Medulla oblongata (tissue), 1 donor: ENCODE measurements around the gene LRP4.

ENCODE experiments used
- DNase-seq: peaks from one replicate; pipeline ENCODE4 v3.0.0-alpha.2; 2015; ENCODE audit errors: extremely low spot score

The LRP4 gene

DNA sequence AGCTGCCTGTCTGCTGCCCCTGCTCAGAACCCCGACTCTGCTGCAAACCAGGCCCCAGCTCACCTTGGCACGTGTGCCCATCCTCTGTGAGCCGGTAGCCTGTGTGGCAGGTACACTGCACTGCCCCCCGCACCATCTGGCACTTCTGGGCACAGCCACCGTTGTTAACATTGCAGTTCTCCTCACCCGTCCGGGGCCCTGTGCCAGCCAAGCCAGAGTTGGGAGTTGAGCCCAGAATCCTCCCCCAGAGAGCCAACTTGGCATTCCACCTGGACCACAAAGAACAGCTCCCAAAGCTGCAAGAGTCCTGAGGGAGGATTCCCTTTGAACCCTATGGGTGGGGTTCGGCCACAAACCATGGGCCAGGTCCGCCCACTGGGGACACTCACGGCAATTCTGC, 22.5 kb downstream of the LRP4 start:
- peak; percentile 74 for DNase-seq

DNA sequence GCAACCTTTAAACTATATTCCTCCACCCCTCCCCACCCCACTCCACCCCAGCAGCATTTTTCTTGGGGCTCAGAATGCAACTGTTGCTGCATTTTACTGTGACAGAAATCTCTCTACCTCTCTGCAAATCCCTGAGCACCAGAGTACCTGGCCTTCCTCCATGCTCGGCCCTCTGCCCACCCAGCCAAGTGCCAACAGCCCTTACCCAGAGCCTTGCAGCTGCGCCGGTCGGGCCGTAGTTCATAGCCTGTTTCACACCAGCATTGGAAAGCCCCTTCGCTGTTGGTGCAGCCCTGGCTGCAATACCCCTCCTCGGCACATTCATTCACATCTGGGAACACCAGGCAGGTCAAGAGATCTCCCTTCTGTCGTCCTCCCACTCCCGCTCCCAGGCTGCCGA, 23.4 kb downstream of the LRP4 start:
- no peak for DNase-seq

DNA sequence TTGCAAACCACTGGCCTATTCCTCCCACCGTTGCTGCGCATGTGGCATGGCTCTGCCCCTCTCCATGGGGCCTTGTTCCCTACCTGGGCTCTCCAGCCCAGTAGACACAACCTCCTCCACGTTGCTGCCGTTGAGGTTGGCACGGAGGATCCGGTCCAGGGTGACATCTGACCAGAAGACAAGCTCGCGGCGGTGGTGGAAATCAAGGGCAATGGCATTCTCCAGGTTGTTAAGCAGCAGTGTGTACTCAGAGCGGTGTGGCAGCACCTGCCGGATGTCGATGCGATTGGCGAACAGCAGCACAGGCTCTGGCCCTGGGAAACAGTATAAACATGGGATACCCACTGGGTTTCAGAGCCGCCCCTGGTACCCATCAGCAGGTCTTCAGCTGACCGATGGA, 23.8 kb downstream of the LRP4 start:
- no peak for DNase-seq

DNA sequence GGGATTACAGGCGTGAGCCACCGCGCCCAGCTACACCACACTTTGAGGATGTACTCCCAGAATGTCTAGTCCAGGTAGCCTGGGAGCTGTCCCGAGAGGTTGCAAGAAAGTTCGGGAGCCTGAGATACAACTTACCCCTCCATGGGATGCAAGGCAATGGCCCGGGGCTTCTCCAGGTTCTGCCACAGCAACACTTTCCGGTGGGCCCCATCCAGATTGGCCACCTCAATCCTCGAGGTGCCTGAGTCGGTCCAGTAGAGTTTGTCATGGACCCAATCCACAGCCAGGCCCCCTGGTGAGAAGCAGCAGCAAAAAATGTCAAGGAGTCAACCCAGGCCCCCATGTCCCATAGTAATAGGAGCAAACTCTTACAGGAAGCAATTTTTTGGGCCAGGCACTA, 25.5 kb downstream of the LRP4 start:
- no peak for DNase-seq

DNA sequence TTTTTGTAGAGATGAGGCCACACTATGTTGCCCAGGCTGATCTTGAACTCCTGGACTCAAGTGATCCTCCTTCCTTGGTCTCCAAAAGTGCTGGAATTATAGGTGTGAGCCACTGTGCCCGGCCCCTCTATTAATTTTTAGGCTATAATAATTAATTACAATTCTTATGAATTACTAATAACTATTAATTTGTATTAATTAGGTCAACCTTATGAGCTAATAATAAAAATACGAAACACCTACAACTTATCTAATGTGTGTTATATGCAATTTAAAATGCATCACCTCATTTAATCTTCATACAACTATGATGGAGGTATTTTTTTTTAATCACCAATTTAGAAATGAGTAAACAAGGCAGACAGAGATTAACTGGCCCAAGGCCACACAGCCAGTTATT, 26.2 kb downstream of the LRP4 start:
- DNase-seq: no peak

DNA sequence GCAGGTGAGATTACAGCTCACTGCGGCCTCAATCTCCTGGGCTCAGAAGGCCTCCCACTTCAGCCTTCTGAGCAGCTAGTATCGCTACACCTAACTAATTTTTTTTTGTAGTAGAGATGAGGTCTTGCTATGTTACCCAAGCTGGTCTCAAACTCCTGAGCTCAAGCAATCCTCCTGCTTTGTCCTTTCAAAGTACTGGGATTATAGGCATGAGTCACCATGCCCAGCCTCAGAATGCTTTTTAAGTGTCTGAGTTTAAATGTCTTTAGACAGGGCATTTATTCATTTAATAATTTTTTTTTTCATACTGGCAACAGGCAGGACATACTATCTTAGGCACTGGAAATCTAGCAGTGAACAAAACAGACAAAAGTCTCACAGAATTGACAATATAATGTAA, 27.7 kb downstream of the LRP4 start:
- DNase-seq: no peak

DNA sequence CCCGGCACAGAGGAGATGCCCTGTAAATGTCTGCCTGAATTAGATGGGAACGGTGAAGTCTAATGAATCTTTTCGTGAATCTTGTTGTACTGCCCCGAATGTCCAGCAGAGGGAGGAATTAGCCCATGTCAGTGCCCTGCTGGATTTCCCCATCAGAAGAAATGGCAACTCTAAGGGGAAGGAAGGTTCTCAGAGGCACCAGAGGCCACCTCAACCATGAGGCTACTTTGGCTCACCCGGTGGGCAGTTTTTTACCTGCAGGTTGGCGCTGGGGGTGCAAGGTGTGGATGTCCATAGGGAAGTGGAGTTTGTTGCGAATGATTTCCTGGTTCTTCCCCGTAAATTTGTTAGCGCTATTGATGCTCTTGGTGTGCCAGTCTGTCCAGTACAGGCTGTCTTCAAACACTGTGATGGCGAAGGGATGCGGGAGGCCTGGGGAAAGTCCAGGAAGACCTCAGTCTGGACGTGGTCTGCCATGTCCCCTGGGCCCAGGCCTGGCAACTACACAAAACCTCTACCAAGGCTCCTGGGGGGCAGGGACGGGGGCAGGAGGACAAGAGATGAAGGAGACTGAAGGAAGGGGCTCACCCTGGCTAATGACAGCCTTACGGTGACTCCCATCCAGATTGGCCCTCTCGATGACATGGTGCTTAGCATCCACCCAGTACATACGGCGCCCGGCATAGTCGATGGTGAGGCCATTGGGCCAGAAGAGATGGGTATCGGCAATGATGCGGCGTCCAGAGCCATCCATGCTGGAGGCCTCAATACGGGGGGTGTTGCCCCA, 28.5 kb downstream of the LRP4 start:
- DNase-seq: peak; percentile 89

DNA sequence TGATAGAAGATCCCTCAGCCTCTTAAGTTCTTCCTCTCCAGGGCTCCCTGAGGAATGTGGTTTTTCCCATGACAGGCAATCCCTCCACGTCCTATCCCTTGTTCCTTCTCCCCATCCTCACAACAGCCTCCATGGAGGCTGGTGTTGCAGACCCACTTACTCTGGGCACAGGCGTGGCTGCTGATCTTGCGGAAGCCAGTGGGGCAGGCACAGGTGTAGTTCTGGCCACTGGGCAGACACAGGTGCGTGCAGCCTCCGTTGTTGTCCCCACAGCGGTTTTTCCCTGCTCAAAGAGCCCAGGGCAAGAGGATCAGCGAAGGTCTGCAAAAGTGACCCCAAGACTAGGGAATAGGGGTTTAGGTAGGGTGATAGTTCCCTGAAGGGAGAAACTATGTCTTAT, 29.1 kb downstream of the LRP4 start:
- no peak for DNase-seq

DNA sequence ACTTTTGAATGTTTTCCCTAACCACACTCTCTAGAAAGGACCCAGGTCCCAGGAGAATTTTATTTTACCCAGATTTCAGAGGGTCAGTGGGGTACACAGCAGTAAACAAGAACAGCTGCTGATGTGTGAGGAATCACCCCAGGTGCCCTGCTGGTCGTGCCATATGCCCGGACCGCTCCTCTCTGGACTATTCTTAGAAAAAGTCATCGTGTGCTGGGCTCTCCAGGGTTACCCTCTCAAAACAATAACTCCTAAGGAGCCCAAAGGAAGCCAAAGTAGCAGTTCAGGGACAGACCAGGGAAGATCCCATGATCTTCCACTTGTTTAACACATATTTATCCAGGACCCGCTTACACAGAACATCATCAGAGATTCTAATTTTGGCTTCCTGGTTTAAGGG, 29.7 kb downstream of the LRP4 start:
- no peak for DNase-seq

DNA sequence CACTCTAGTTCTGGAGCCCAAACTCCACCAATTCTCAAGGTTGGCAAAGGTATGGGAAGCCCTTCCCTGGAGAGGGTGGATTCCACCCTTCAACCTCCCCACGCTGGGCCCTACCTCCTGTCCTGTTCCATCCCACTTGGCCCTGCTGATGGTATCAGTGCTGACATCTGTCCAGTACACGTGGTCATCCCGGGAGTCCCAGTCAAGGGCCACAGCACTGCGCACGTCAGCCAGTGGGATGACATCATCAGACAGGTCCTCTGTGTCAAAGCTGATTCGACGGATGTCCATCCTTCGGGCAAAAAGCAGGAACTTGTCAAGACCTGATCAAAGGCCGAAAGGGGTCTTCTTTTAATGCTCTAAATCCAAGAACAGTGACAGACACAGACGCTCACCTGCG, 32.1 kb downstream of the LRP4 start:
- DNase-seq: no peak

DNA sequence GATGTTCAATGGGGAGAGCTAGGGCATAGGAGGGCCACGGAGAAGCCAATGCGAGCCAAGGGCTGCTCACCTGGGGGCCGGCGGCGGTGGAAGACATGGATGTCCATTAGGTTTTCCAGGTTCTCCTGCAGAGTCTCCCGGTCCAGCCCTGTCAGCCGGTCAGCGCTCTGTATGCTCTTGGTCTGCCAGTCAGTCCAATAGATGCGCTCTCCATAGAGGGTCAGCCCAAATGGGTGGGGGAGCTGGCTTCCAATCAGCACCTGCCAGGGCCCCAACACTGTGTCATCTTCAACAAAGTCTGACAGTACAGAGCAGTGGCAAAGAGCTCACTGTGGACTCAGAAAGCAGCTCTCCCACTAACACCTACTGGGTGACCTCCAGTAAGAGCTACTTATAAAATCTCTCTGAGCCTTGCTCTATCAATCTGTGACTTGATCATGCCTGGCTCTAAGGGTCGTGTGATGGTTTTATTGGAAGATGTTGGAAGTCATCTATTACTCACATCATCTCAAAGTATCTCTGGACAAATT, 39.2 kb downstream of the LRP4 start:
- DNase-seq: no peak

DNA sequence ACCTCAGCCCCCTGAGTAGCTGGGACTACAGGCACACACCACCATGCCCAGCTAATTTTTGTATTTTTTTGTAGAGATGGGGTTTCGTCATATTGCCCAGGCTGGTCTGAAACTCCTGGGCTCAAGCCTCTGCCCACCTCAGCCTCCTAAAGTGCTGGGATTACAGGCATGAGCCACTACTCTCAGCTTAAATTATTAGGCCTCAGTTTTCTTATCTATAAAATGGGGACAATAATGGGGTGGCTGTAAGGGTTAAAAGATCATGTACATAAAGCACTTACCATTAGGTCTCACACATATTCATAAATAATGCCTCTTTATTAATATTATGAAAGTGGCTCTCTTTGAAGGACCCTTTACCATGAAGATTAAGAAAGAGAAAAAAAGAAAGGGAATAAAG, 40.8 kb downstream of the LRP4 start:
- DNase-seq: no peak

DNA sequence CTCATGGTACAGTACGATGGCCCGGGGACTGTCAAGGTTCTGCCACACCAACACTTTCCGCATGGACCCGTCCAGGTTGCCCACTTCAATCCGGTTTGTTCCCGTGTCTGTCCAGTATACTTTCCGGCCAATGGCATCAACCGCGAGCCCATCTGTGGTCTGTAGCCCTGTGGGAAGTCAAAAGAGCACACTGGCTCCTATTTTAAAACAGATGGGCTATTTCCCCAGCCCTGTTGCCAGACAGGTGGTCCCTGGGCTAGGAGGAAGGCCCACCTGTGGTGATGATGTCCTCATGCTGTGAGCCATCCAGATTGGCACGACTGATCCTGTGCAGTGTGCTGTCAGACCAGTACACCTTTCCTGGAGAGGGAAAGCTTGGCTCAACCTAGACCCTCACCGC, 41.9 kb downstream of the LRP4 start:
- no peak for DNase-seq

DNA sequence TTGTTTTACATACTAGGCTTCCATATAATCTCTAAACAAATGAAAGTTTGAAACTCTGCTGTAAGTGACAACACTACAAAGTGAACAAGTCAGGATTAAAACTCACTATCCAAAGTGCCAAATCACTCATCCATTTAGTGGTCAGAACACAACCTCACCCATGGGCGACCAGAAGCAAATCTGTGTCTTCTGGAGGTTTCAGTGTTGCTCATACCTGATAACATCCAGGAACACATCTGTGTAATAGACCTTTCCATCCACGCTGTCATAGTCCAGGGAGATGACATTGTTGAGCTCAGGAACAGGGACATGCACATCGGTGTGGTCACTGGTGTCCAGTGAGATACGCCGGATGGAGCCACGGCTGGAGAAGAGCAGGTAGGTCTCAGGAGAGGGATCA, 43.8 kb downstream of the LRP4 start:
- no peak for DNase-seq

DNA sequence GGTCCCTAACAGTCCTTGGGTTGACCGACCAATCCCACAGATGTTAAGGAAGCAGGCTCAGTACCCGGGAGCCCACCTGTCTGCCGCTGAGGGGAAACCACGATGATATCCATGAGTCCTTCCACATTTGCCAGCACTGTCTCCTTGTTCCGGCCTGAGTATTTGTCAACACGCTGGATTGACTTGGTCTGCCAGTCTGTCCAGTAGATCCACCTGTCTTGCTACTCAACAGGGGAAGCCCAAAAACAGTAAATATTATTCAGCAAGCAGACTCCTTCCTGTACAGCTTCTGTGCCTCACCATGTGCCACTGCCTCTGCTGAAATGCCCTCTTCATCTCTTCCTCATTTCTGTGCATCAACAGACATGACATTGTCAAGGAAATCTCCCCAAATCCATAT, 49.4 kb downstream of the LRP4 start:
- no peak for DNase-seq

DNA sequence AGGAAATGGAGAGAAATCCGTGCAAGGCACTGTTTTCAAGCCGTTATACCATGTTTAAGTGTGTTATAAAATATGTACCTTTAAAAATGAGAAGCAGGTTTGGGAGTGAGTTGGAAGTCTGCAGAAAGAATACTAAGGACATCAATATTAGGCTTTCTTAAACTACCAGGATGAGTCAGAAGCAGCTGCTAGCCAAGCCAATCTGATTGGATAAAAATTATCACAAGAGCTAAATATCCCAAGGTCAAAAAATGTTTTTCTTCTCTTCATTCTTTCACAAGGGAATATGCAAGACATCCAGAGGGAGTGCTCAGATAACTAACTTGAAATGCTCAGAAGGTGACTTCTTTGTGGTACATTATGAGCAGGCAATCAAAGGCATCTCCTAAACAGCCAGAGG, 53.0 kb downstream of the LRP4 start:
- no peak for DNase-seq

DNA sequence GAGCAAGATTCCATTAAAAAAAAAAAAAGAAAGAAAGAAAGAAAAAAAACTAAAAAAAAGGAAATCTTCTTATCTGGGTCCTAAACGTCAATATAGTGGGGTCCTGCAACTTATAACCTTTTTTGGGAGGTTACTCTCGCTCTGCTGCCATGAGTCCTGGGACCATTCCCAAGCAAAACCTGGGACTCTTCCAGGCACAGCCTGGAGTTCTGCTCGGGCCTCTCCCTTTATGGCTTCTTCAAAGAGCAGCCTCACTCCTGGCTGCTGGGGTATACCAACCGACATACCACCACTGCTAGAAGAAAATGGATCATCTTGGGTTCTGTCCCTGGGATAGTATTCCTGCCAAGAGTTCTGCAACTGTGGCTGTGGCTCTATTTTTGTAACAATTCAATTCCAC, 58.1 kb downstream of the LRP4 start:
- DNase-seq: no peak

DNA sequence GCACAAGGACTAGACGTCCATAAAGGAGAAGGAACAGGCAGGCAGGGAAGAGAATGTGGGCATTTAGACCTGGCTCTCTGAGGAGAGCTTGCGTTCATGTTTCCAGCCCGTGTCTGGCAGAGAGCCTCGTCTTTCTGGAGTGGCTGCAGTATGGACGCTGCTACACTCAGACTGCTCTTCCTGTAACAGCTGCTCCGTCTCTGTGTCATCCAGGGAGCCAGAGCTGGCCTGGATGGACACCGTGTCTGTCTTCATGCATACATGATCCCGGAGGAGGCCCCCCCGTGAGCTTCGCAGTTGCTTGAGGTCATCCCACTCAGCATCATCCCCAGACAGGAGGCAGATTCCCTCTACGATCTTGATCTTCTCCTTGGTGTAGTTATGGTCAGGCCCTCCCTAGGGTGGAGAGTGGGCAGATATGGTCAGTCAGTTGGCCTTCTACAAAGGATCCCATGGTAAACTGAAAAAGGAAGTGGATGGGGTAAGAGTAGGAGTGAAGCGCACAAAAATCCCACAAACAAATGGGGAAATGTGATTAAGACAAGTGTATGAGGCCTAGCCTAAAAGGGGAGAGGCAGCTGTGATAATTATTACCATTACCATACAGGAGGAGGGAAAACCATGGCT, 59.3 kb downstream of the LRP4 start:
- peak; percentile 24 for DNase-seq

DNA sequence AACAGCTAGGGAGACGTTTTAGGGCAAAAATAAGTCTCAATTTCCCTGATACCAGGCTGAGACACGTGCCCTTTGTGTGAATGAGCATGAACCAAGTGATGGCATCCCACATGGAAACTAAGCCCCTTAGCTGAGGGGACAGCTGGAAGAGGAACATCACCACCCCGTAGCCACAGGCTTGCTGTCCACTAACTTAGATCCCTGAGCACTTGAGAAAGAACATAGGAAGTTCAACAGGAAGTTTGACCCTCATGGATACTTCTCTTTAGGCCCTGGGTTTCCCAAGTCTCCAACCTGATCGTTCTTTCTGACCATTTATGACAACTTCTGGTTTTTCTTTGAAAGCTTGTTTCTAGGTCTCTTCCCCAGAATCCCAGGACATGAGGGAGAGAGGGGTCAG, 60.7 kb downstream of the LRP4 start:
- peak; percentile 11 for DNase-seq

DNA sequence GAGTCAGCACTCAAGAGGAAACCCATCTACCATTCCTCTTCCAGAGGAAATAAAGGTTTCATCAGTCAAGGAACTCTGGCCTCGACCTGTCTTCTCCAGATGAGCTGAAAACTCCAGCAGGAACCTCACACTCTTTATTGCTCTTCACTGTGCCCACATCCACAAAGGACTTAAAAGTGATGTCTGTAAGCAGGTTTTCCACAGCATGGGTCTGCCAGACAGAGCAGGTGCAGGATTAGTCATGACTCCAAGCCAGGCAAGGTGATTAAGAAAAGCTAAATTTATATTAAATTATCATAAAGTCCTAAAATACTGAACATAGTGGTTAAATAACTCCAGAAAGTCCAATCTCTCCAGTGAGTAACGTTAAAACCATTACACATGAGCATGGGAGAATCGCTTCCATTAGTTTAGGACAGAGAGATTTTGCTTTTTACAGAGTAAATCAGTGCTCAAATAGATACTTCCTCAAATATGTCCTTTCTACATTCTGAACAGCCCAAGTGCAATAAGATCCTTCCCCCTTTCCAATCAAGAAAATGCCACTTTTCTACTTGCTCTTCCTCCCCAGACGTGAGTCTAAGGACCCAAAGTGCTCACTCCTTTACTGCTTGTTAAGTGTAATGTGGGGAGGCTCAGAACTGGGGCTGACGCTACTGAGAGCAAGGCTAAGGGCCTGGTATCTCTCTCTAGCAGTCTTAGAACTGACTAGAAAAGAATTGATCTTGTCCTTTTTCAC, 61.6 kb downstream of the LRP4 start:
- peak; percentile 52 for DNase-seq

DNA sequence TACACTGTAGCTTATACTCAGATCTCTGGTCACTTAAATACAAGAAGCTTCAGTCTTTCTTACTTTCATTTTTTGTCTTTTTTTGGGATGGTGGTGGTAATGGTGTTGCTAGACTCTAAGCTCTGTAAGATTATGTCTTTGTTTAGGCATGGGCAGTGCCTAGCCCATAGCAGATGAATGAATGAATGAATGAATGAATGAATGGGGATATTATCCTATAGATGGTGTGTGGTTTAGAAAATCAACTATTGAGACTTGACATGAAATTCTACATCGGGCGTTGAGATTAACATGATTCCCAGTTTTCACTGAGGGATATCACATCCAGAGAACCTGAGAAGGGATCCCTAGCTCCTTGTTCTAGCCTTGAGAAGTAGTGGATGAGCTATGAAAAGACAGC, 62.5 kb downstream of the LRP4 start:
- no peak for DNase-seq

DNA sequence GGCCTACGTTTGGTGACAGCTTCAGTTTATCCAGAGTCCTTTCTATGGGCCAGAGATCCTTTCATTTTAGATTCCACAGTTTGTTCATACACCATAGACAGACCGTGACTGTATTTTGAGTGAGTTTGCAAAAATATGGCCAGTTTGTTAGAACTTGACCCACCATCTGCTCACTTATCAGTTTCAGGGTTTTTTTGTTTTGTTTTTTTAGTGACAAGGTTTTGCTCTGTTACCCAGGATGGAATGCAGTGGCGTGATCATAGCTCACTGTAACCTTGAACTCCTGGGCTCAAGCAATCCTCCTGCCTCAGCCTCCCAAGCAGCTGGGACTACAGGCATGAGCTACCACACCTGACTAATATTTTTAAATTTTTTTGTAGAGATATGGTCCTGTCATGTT, 63.2 kb downstream of the LRP4 start:
- DNase-seq: no peak

DNA sequence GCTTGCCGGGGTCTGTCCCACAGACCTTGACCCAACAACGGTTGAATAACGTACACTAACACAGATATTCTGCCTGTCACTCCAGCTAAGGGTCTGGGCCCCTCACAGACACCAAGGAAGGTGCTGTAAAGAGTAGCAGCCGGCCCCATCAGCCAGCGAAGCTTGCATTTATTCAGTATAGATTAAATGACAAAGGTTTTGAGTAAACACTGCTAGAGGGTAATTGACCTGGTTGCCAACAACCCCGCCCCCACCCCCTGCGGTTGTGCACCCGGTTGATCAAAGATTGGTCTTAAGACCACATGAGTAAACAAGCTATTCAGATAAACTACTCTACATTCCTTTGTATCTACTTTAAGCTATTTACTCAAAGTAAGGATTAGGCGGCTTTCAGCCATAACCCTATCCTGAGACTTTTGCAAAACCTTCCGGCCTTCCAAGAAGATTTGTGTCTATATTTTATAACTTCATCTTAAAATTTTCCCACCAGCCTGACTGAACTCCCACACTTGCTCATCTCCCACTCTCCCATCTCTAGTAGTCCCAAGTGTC, 67.4 kb downstream of the LRP4 start:
- no peak for DNase-seq
